Erythroblast (primary cell): ENCODE measurements around the gene GFAP.

Source experiments
- GATA1 ChIP-seq: IDR thresholded peaks from 2 replicates; pipeline ENCODE4 v1.6.1; 2011; ENCODE audit warnings: low read depth, mild to moderate bottlenecking, control low read depth, low read length, moderate library complexity
- POLR2A ChIP-seq: IDR thresholded peaks from 2 replicates; pipeline ENCODE4 v1.6.1; 2011; ENCODE audit warnings: mild to moderate bottlenecking, low read length

- TF ChIP-seq POLR2A (no peak), GATA1 (no peak)
Observed at GRCh38 chr17:44879376-44879775, 35.9 kb downstream of the GFAP start.
